ENCODE results near the gene SFSWAP. TPM values are rescaled to one million over a fixed set of nuclear protein-coding genes. Genes with fewer than 3 reads are reported as not detected.
"Not testable (repeated sequence)": the region's sequence is repeated elsewhere in the genome, so short reads cannot be mapped to it uniquely, and the experiment has no call there.

Gene SFSWAP
- polyA plus RNA-seq, 4 donors, result 19.7 to 34.7 (median 33.4) TPM

DNA sequence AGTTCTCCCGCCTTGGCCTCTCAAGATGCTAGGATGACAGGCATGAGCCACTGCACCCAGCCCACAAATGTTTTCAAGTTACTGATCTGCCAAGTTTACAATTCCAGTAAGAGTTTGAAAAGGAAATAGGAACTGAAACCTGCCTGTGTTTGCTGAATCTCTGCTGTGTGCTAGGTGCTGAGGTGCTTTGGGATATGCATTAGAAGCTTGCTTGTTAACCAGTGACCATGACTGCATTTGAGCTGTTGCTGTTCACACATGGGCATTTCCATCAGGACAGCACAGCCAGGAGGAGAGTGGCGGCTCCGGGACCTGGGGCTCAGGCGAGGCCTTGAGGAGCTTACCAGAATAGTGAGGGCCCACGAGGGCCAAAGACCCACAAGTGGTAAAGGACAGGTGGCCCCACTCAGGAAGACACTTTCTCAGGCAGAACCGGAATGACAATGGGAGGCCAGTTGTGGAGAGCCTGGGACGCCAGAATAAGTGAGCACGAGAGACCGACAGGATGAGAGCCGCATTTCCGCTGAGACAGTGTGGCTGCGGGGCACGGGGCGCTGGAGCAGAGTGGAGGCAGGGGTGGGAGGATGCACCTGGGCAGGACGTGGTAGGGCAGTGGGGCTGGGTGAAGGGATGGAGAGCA is 62.8 kb downstream of the SFSWAP start:
- Histone ChIP-seq H3K4me3 (ENCODE audit: low read depth in 1 of 3, low read length in 3 of 3) (no peak overlapping the region), H3K4me1 (ENCODE audit: control insufficient read depth in 3 of 3, insufficient read depth in 2 of 3, low read depth in 1 of 3, low read length in 2 of 3) (no peaks in the 10 kb centered on the region), H3K9me3 (ENCODE audit: control insufficient read depth in 2 of 2, insufficient read depth in 1 of 2, low read depth in 1 of 2, low read length in 1 of 2) (no peaks in the 10 kb centered on the region), H3K27me3 (ENCODE audit: control insufficient read depth in 3 of 3, insufficient read depth in 3 of 3, low read length in 3 of 3) (no peaks in the 10 kb centered on the region), H3K36me3 (ENCODE audit: control insufficient read depth in 3 of 3, insufficient read depth in 2 of 3, low read depth in 1 of 3, low read length in 3 of 3) (peaks cover 7 to 50% (median 16%) of the 10 kb centered on the region in 3 donors), H3K27ac (ENCODE audit: low read depth in 1 of 3, low read length in 2 of 3) (no peak overlapping the region)
- whole genome bisulfite sequencing, 3 donors, result 68 to 92% (median 88%) methylated on average over 15 of the region's 15 CpGs
- FAIRE-seq (no peak), DNase-seq (no peak)

DNA sequence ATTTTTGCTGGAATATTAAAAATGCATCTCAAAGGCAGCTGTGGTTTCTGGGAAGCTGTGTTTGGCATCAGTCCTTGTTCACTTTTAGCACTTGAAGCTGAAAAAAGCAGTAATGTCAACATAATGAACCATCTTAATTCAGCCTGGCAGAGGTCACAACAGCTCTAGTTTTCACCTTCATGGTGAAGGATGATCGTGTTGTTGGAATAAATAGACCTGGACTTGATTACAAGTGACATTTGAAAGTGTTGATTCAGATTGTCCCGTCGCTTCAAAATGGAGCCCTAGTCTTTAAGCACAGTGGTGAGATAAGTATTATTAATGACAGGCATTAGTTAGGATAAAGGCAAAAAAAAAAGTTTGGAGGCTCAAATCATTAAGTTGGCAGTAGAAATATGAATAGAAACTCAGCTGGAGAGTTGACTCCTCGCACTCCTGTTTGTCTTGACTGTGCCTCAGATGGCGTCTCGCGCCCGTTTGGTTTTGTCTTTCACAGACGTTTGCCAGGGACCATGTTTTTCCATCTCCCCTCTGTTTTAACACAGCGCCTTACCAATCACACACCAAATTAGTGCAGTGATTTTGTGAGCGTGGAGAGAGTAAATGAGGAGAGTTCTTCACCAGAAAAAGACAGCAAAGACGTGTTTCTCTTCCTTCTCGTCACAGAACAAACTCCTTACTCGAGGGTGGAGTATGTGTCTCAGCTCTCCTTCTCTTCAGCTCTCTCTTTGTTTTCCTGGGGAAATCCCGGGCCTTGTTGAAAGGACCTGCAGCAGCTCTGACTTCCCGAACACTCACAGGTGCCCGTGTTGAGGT is 63.9 kb downstream of the SFSWAP start:
- Histone ChIP-seq H3K27ac (ENCODE audit: low read depth in 1 of 3, low read length in 2 of 3) (no peak overlapping the region), H3K27me3 (ENCODE audit: control insufficient read depth in 3 of 3, insufficient read depth in 3 of 3, low read length in 3 of 3) (no peaks in the 10 kb centered on the region), H3K4me3 (ENCODE audit: low read depth in 1 of 3, low read length in 3 of 3) (no peak overlapping the region), H3K9me3 (ENCODE audit: control insufficient read depth in 2 of 2, insufficient read depth in 1 of 2, low read depth in 1 of 2, low read length in 1 of 2) (no peaks in the 10 kb centered on the region), H3K36me3 (ENCODE audit: control insufficient read depth in 3 of 3, insufficient read depth in 2 of 3, low read depth in 1 of 3, low read length in 3 of 3) (peaks cover 12 to 59% (median 19%) of the 10 kb centered on the region in 3 donors), H3K4me1 (ENCODE audit: control insufficient read depth in 3 of 3, insufficient read depth in 2 of 3, low read depth in 1 of 3, low read length in 2 of 3) (no peaks in the 10 kb centered on the region)
- no peak for DNase-seq
- FAIRE-seq, result no peak
- WGBS, 3 donors, result 80 to 92% (median 91%) methylated on average over 17 of the region's 17 CpGs

DNA sequence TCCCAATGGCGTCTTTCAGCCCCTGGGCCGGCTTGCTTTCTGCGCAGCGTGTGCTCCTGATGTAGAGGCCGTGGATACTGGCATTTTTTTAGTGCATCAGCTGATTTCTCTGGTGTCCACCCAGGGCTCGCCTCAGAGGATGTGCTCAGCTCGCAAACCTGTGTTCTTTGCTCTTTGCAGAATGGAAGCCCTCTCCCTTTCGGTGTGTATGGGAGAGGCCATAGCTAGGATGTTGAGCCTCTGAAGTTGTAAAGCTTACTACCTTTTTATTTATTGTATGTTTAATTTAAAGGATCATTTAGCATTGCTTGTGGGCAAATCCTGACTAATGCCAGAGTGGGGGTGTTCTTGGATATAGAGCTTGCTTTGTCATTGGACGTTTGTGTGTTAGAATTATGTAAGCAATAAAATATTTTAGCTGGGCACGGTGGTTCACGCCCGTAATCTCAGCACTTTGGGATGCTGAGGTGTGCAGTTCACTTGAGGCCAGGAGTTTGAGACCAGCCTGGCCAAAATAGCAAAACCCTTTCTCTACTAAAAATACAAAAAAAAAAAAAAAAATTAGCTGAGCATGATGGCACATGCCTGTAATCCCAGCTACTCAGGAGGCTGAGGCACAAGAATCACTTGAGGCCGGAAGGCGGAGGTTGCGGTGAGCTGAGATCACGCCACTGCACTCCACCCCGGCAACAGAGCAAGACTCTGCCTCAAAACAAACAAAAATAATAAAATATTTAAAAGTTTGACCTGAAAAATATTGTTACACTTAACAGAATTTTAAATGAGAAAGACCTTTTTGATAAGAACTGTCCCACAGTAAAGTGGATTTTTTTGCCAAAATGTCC is 64.7 kb downstream of the SFSWAP start:
- WGBS, 3 donors, result 85 to 93% (median 93%) methylated on average over 17 of the region's 17 CpGs
- H3K4me1 ChIP-seq (ENCODE audit: control insufficient read depth in 3 of 3, insufficient read depth in 2 of 3, low read depth in 1 of 3, low read length in 2 of 3), result no peaks in the 10 kb centered on the region

DNA sequence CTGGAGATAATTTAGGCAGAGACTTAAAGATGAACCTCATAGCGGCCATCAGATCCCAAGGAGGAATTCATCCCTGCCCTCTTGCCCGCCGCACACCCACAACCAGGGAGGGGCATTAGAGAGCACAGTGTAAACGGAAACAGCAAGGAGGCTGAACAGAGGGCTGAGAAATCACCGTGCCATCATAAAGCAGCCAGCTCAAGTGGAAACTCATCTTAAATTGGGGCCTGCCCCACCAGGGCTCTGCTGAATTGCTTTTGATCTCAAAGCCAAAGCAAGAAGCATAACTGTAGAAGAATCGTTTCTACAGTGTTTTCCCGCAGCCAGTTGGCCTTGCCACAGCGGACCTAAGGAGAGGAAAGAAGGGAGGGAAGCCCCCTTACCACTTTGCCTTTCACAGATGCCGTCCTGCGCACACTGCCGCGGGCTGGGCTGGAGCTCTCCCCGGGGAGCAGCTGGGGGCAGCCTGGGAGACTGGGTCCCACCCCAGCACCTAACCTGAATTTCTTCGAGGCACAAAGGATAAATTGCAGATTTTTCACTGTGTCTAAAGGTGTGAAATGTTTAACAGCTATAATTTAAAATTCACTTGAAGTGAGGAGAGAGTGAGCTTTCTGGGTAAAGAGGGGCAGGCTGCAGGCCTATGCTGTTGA is 65.5 kb downstream of the SFSWAP start:
- no peak for FAIRE-seq
- Histone ChIP-seq H3K27ac (ENCODE audit: low read depth in 1 of 3, low read length in 2 of 3) (no peak overlapping the region), H3K27me3 (ENCODE audit: control insufficient read depth in 3 of 3, insufficient read depth in 3 of 3, low read length in 3 of 3) (no peaks in the 10 kb centered on the region), H3K4me3 (ENCODE audit: low read depth in 1 of 3, low read length in 3 of 3) (no peak overlapping the region), H3K36me3 (ENCODE audit: control insufficient read depth in 3 of 3, insufficient read depth in 2 of 3, low read depth in 1 of 3, low read length in 3 of 3) (peaks cover 6 to 55% (median 14%) of the 10 kb centered on the region in 3 donors), H3K4me1 (ENCODE audit: control insufficient read depth in 3 of 3, insufficient read depth in 2 of 3, low read depth in 1 of 3, low read length in 2 of 3) (no peaks in the 10 kb centered on the region), H3K9me3 (ENCODE audit: control insufficient read depth in 2 of 2, insufficient read depth in 1 of 2, low read depth in 1 of 2, low read length in 1 of 2) (no peaks in the 10 kb centered on the region)
- DNase-seq, result no peak
- 75 to 91% (median 87%) methylated on average over 14 of the region's 14 CpGs for WGBS, 3 donors

More for the DNA sequence above, 64.7 kb downstream of the SFSWAP start:
- no peak overlapping the region for H3K27ac ChIP-seq (ENCODE audit: low read depth in 1 of 3, low read length in 2 of 3)
- DNase-seq (no peak), FAIRE-seq (no peak)
- peaks cover 9 to 58% (median 16%) of the 10 kb centered on the region in 3 donors for H3K36me3 ChIP-seq (ENCODE audit: control insufficient read depth in 3 of 3, insufficient read depth in 2 of 3, low read depth in 1 of 3, low read length in 3 of 3)
- no peaks in the 10 kb centered on the region for H3K9me3 ChIP-seq (ENCODE audit: control insufficient read depth in 2 of 2, insufficient read depth in 1 of 2, low read depth in 1 of 2, low read length in 1 of 2)
- H3K27me3 ChIP-seq (ENCODE audit: control insufficient read depth in 3 of 3, insufficient read depth in 3 of 3, low read length in 3 of 3), result no peaks in the 10 kb centered on the region
- H3K4me3 ChIP-seq (ENCODE audit: low read depth in 1 of 3, low read length in 3 of 3), result no peak overlapping the region

DNA sequence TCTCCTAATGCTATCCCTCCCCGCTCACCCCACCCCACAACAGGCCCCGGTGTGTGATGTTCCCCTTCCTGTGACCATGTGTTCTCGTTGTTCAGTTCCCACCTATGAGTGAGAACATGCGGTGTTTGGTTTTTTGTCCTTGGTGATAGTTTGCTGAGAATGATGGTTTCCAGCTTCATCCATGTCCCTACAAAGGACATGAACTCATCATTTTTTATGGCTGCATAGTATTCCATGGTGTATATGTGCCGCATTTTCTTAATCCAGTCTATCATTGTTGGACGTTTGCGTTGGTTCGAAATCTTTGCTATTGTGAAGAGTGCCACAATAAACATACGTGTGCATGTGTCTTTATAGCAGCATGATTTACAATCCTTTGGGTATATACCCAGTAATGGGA is 66.4 kb downstream of the SFSWAP start:
- not testable (repeated sequence) for H3K9me3 ChIP-seq (ENCODE audit: control insufficient read depth in 2 of 2, insufficient read depth in 1 of 2, low read depth in 1 of 2, low read length in 1 of 2); H3K4me1 ChIP-seq (ENCODE audit: control insufficient read depth in 3 of 3, insufficient read depth in 2 of 3, low read depth in 1 of 3, low read length in 2 of 3); H3K27me3 ChIP-seq (ENCODE audit: control insufficient read depth in 3 of 3, insufficient read depth in 3 of 3, low read length in 3 of 3); H3K4me3 ChIP-seq (ENCODE audit: low read depth in 1 of 3, low read length in 3 of 3); H3K27ac ChIP-seq (ENCODE audit: low read depth in 1 of 3, low read length in 2 of 3); DNase-seq; FAIRE-seq
- WGBS, 3 donors, result 94 to 98% (median 95%) methylated on average over 9 of the region's 9 CpGs
- H3K36me3 ChIP-seq (ENCODE audit: control insufficient read depth in 3 of 3, insufficient read depth in 2 of 3, low read depth in 1 of 3, low read length in 3 of 3), result peaks cover 6 to 58% (median 14%) of the 10 kb centered on the region in 3 donors

DNA sequence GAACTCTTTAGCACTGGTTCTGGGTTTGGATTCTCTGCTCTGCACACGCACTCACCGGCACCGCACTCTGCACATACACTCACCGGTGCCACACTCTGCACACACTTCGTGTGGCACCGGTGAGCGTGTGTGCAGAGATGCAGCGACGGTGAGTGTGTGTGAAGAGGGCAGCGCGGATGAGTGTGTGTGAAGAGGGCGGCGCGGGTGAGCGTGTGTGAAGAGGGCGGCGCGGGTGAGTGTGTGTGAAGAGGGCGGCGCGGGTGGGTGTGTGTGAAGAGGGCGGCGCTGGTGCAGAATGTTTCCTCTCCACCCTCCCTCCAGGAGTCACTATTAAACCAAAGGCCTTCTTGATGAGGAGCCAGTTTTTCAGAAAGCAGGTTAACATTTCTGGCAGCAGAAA is 68.1 kb downstream of the SFSWAP start:
- Histone ChIP-seq H3K36me3 (ENCODE audit: control insufficient read depth in 3 of 3, insufficient read depth in 2 of 3, low read depth in 1 of 3, low read length in 3 of 3) (peaks cover 6 to 48% (median 14%) of the 10 kb centered on the region in 3 donors), H3K27ac (ENCODE audit: low read depth in 1 of 3, low read length in 2 of 3) (no peak overlapping the region), H3K4me1 (ENCODE audit: control insufficient read depth in 3 of 3, insufficient read depth in 2 of 3, low read depth in 1 of 3, low read length in 2 of 3) (no peaks in the 10 kb centered on the region), H3K9me3 (ENCODE audit: control insufficient read depth in 2 of 2, insufficient read depth in 1 of 2, low read depth in 1 of 2, low read length in 1 of 2) (no peaks in the 10 kb centered on the region), H3K4me3 (ENCODE audit: low read depth in 1 of 3, low read length in 3 of 3) (no peak overlapping the region), H3K27me3 (ENCODE audit: control insufficient read depth in 3 of 3, insufficient read depth in 3 of 3, low read length in 3 of 3) (no peaks in the 10 kb centered on the region)
- 98% methylated on average over 23 of the region's 23 CpGs for WGBS, 3 donors
- FAIRE-seq, result no peak
- no peak for DNase-seq

DNA sequence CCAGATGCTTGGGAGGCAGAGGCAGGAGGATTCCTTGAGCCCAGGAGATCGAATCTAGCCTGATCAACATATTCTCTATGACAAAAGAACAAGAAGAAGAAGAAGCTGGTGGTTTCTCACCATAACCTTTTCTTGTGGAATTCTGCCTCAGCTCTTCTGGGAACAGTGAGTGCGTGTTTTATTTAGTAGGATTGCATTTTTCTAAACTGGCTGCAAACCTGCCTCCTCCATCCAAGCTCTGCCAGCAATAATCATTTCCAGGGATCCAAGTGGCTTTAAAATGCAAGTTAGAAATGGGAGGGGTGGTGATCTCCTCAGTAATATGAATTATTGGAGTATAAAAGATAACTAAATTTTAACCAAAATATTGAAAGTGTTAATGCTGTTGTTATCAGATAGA is 71.2 kb downstream of the SFSWAP start:
- H3K27me3 ChIP-seq (ENCODE audit: control insufficient read depth in 3 of 3, insufficient read depth in 3 of 3, low read length in 3 of 3), result no peaks in the 10 kb centered on the region
- FAIRE-seq (no peak), DNase-seq (no peak)
- H3K27ac ChIP-seq (ENCODE audit: low read depth in 1 of 3, low read length in 2 of 3), result no peak overlapping the region
- no peaks in the 10 kb centered on the region for H3K9me3 ChIP-seq (ENCODE audit: control insufficient read depth in 2 of 2, insufficient read depth in 1 of 2, low read depth in 1 of 2, low read length in 1 of 2)
- H3K4me3 ChIP-seq (ENCODE audit: low read depth in 1 of 3, low read length in 3 of 3), result no peak overlapping the region
- H3K4me1 ChIP-seq (ENCODE audit: control insufficient read depth in 3 of 3, insufficient read depth in 2 of 3, low read depth in 1 of 3, low read length in 2 of 3), result no peaks in the 10 kb centered on the region
- peaks cover 11 to 60% (median 14%) of the 10 kb centered on the region in 3 donors for H3K36me3 ChIP-seq (ENCODE audit: control insufficient read depth in 3 of 3, insufficient read depth in 2 of 3, low read depth in 1 of 3, low read length in 3 of 3)
- WGBS, 3 donors, result 95 to 100% (median 100%) methylated on average over 2 of the region's 2 CpGs
